ENCODE measurements around the gene C17orf113.

The C17orf113 gene

GRCh38 chr17:42071810-42072209, 21.4 kb upstream of the C17orf113 start:
- DNase-seq = peak; percentile 65

- DNase-seq = no peak
Measured at GRCh38 chr17:42068979-42069378, 18.6 kb upstream of the C17orf113 start.

- DNase-seq = peak; percentile 91
Measured at GRCh38 chr17:42067371-42068091, 17.1 kb upstream of the C17orf113 start.

GRCh38 chr17:42065201-42065600, 14.8 kb upstream of the C17orf113 start:
- no peak for DNase-seq

GRCh38 chr17:42062681-42063080, 12.3 kb upstream of the C17orf113 start:
- no peak for DNase-seq

GRCh38 chr17:42061646-42062487, 11.5 kb upstream of the C17orf113 start:
- no peak for DNase-seq

GRCh38 chr17:42060231-42060630, 9.8 kb upstream of the C17orf113 start:
- DNase-seq = no peak

- no peak for DNase-seq
Measured at GRCh38 chr17:42059815-42060214, 9.4 kb upstream of the C17orf113 start.

- DNase-seq = no peak
Measured at GRCh38 chr17:42058063-42058462, 7.7 kb upstream of the C17orf113 start.

GRCh38 chr17:42056635-42057034, 6.2 kb upstream of the C17orf113 start:
- no peak for DNase-seq

GRCh38 chr17:42055496-42055895, 5.1 kb upstream of the C17orf113 start:
- no peak for DNase-seq

GRCh38 chr17:42055027-42055426, 4.6 kb upstream of the C17orf113 start:
- DNase-seq = no peak

- no peak for DNase-seq
Measured at GRCh38 chr17:42053731-42054500, 3.5 kb upstream of the C17orf113 start.

GRCh38 chr17:42052346-42052877, 2.0 kb upstream of the C17orf113 start:
- DNase-seq = no peak

- no peak for DNase-seq
Measured at GRCh38 chr17:42051645-42052044, 1.2 kb upstream of the C17orf113 start.

GRCh38 chr17:42051013-42051400, 606 bp upstream of the C17orf113 start:
- no peak for DNase-seq

- no peak for DNase-seq
Measured at GRCh38 chr17:42049834-42050392, 488 bp downstream of the C17orf113 start.

- no peak for DNase-seq
Measured at GRCh38 chr17:42047343-42047742, 3.1 kb downstream of the C17orf113 start.

GRCh38 chr17:42045719-42046118, 4.7 kb downstream of the C17orf113 start:
- no peak for DNase-seq

GRCh38 chr17:42042598-42043319, 7.6 kb downstream of the C17orf113 start:
- DNase-seq = no peak

- DNase-seq = no peak
Measured at GRCh38 chr17:42041619-42042018, 8.8 kb downstream of the C17orf113 start.

- no peak for DNase-seq
Measured at GRCh38 chr17:42040818-42041217, 9.6 kb downstream of the C17orf113 start.
